Measurements from ENCODE around the gene ADGRL3.
"Not testable (repeated sequence)": the region's sequence is repeated elsewhere in the genome, so short reads cannot be mapped to it uniquely, and the experiment has no call there.

The ADGRL3 gene

DNA sequence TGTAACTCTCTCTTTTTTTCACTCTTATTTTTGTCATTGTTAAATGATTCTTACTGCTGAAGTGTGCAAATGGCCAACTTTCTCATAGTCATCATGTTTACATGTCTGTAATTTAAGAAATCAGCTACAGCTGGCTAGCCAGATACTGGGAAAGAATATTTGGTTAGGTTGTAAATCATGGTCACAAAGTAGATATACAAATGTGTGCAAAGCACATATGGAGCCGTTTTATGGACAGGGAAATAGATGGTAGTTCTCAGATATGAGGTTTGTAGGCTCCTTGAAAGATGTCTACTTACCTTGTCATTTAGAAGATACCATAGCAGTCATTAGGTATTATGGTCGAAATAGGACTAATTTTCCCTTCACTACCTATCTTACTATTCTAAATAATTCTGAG is 430.4 kb downstream of the ADGRL3 start (continued):
- TF ChIP-seq ZNF555 (tag by site-specific recombination; conservative IDR thresholded peaks at IDR 0.05) (no peak), ZNF529 (tag by site-specific recombination; IDR thresholded peaks at IDR 0.05; ENCODE audit: insufficient replicate concordance) (no peak), SP2 (tag by site-specific recombination; IDR thresholded peaks at IDR 0.05) (no peak), ZNF548 (tag by site-specific recombination; IDR thresholded peaks at IDR 0.05) (no peak)
- TF ChIP-seq, protein P1, sequence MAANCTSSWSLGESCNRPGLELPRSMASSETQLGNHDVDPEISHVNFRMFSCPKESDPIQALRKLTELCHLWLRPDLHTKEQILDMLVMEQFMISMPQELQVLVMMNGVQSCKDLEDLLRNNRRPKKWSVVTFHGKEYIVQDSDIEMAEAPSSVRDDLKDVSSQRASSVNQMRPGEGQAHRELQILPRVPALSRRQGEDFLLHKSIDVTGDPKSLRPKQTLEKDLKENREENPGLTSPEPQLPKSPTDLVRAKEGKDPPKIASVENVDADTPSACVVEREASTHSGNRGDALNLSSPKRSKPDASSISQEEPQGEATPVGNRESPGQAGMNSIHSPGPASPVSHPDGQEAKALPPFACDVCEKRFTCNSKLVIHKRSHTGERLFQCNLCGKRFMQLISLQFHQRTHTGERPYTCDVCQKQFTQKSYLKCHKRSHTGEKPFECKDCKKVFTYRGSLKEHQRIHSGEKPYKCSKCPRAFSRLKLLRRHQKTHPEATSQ (tag by site-specific recombination; IDR thresholded peaks at IDR 0.05): no peak

DNA sequence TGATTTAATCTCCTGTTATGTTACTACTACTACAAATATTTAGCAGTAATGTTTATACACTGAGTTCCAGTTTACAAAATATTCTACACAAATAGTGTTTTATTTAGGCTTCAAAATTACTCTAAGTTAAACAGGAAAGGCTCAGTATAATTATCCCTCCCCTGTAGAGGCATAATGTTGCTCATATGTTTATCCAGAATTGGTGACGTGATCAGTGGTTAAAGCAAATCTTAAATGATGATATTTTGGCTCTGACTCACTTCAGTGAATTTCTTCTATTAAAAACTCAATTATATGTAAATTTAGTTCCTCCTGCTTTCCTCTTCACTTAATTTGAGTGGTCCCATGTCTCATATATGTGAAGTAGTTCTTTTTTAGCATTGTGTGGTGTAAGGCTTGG is 438.5 kb downstream of the ADGRL3 start:
- CTCF ChIA-PET: no interaction called here
- no peaks in the 10 kb centered on the region for H3K36me3 ChIP-seq (ENCODE audit: control insufficient read depth in 2 of 2, insufficient read depth in 1 of 2, low read length in 2 of 2)
- H3K4me1 ChIP-seq (ENCODE audit: control insufficient read depth, insufficient read depth, low read length): no peaks in the 10 kb centered on the region
- H3K4me3 ChIP-seq (ENCODE audit: low read depth, low read length): no peak overlapping the region
- no peaks in the 10 kb centered on the region for H3K9me3 ChIP-seq (ENCODE audit: control insufficient read depth, insufficient read depth, low read depth, low read length)
- no peak for TF ChIP-seq MYNN (tag by site-specific recombination; IDR thresholded peaks at IDR 0.05; ENCODE audit: borderline replicate concordance)
- TF ChIP-seq, protein P2, sequence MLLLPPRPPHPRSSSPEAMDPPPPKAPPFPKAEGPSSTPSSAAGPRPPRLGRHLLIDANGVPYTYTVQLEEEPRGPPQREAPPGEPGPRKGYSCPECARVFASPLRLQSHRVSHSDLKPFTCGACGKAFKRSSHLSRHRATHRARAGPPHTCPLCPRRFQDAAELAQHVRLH (tag by site-specific recombination; IDR thresholded peaks at IDR 0.05): no peak
- TF ChIP-seq, protein P3, sequence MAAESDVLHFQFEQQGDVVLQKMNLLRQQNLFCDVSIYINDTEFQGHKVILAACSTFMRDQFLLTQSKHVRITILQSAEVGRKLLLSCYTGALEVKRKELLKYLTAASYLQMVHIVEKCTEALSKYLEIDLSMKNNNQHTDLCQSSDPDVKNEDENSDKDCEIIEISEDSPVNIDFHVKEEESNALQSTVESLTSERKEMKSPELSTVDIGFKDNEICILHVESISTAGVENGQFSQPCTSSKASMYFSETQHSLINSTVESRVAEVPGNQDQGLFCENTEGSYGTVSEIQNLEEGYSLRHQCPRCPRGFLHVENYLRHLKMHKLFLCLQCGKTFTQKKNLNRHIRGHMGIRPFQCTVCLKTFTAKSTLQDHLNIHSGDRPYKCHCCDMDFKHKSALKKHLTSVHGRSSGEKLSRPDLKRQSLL (tag by site-specific recombination; IDR thresholded peaks at IDR 0.05): no peak
- no peak for TF ChIP-seq ZNF266 (tag by site-specific recombination; IDR thresholded peaks at IDR 0.05; ENCODE audit: low read depth)
- TF ChIP-seq ZNF624 (tag by site-specific recombination; IDR thresholded peaks at IDR 0.05): no peak
- no peak for TF ChIP-seq PRDM1 (tag by site-specific recombination; IDR thresholded peaks at IDR 0.05)
- H3K27ac ChIP-seq (ENCODE audit: extremely low read depth, low read depth, low read length): no peak overlapping the region
- POLR2A ChIA-PET: no interaction called here

DNA sequence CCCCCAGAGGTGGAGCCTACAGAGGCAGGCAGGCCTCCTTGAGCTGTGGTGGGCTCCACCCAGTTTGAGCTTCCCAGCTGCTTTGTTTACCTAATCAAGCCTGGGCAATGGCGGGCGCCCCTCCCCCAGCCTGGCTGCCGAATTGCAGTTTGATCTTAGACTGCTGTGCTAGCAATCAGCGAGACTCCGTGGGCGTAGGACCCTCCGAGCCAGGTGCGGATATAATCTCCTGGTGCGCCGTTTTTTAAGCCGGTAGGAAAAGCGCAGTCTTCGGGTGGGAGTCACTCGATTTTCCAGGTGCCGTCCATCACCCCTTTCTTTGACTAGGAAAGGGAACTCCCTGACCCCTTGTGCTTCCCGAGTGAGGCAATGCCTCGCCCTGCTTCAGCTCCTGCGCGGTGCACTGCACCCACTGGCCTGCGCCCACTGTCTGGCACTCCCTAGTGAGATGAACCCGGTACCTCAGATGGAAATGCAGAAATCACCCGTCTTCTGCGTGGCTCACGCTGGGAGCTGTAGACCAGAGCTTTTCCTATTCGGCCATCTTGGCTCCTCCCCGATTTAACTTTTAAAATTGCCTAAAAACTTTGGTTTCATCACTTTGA is 446.7 kb downstream of the ADGRL3 start:
- H3K9me3 ChIP-seq (ENCODE audit: control insufficient read depth, insufficient read depth, low read depth, low read length); CTCF ChIA-PET; H3K36me3 ChIP-seq (ENCODE audit: control insufficient read depth in 2 of 2, insufficient read depth in 1 of 2, low read length in 2 of 2); H3K4me1 ChIP-seq (ENCODE audit: control insufficient read depth, insufficient read depth, low read length); POLR2A ChIA-PET; H3K4me3 ChIP-seq (ENCODE audit: low read depth, low read length): not testable (repeated sequence)
- H3K27ac ChIP-seq (ENCODE audit: extremely low read depth, low read depth, low read length): peak overlapping the region; percentile 59; the same call in 1 of the 2 replicates

DNA sequence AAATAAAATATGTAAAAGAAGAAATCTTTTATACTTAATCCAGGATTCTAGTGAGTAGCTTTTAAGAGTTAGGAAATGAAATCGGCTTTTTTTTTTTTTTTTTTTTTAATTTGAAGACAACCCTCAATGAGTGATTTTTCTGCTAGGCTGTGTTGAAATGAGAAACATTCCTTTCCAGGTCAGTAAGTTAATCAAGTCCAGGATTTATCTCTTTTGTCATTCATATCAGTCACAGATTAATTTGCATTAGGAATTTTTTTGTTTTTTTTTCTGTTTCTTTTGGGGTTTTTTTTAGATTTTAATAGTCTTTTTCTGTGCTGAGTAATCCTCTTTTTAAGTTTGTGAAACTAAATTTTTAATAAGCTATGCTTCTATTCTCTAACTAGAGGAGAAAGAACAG is 448.1 kb downstream of the ADGRL3 start:
- CTCF ChIA-PET: no interaction called here
- H3K27ac ChIP-seq (ENCODE audit: extremely low read depth, low read depth, low read length): no peak overlapping the region
- H3K4me1 ChIP-seq (ENCODE audit: control insufficient read depth, insufficient read depth, low read length): no peaks in the 10 kb centered on the region; the same call in 1 of the 2 replicates
- TF ChIP-seq ZFHX2 (tag by site-specific recombination; conservative IDR thresholded peaks at IDR 0.05) (no peak), ZBTB20 (tag by site-specific recombination; IDR thresholded peaks at IDR 0.05) (no peak), ZNF830 (tag by site-specific recombination; IDR thresholded peaks at IDR 0.05; ENCODE audit: low read depth) (no peak), ZNF510 (tag by site-specific recombination; IDR thresholded peaks at IDR 0.05; ENCODE audit: insufficient replicate concordance) (no peak), ZBTB48 (tag by site-specific recombination; IDR thresholded peaks at IDR 0.05) (no peak)
- TF ChIP-seq, protein P4, sequence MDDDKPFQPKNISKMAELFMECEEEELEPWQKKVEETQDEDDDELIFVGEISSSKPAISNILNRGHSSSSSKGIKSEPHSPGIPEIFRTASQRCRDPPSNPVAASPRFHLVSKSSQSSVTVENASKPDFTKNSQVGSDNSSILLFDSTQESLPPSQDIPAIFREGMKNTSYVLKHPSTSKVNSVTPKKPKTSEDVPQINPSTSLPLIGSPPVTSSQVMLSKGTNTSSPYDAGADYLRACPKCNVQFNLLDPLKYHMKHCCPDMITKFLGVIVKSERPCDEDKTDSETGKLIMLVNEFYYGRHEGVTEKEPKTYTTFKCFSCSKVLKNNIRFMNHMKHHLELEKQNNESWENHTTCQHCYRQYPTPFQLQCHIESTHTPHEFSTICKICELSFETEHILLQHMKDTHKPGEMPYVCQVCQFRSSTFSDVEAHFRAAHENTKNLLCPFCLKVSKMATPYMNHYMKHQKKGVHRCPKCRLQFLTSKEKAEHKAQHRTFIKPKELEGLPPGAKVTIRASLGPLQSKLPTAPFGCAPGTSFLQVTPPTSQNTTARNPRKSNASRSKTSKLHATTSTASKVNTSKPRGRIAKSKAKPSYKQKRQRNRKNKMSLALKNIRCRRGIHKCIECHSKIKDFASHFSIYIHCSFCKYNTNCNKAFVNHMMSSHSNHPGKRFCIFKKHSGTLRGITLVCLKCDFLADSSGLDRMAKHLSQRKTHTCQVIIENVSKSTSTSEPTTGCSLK (tag by site-specific recombination; IDR thresholded peaks at IDR 0.05): no peak
- H3K9me3 ChIP-seq (ENCODE audit: control insufficient read depth, insufficient read depth, low read depth, low read length): no peaks in the 10 kb centered on the region
- no peak overlapping the region for H3K4me3 ChIP-seq (ENCODE audit: low read depth, low read length)
- POLR2A ChIA-PET: no interaction called here
- H3K36me3 ChIP-seq (ENCODE audit: control insufficient read depth in 2 of 2, insufficient read depth in 1 of 2, low read length in 2 of 2): no peaks in the 10 kb centered on the region

Data from HEK293 (cell line).